Fibroblast of lung (primary cell): ENCODE data around the gene LFNG. TPM values are rescaled to one million over a fixed set of nuclear protein-coding genes. Genes with fewer than 3 reads are reported as not detected.

Experiments
- DNase-seq, 2 donors: peaks; one replicate each; pipeline versions ENCODE4 v3.0.0 to v3.0.0-alpha.2; 2010; ENCODE audit warnings: low read depth in 2 of 2
- H2AFZ ChIP-seq: 2 replicates; pipeline ENCODE4 v1.5.1; 2012; ENCODE audit warnings: low read length, control low read depth, inconsistent platforms
- H3K27ac ChIP-seq: 2 replicates; pipeline ENCODE4 v1.5.1; 2011; ENCODE audit warnings: low read length, control low read depth; ENCODE audit not compliant: insufficient read depth
- H3K27me3 ChIP-seq: 2 replicates; pipeline ENCODE4 v1.5.1; 2011; ENCODE audit warnings: mild to moderate bottlenecking, low read length; ENCODE audit not compliant: control insufficient read depth, insufficient read depth
- H3K36me3 ChIP-seq: 2 replicates; pipeline ENCODE4 v1.5.1; 2011; ENCODE audit warnings: low read length; ENCODE audit not compliant: control insufficient read depth, insufficient read depth
- H3K4me1 ChIP-seq: 2 replicates; pipeline ENCODE4 v1.5.1; 2011; ENCODE audit warnings: low read length; ENCODE audit not compliant: control insufficient read depth, insufficient read depth; ENCODE audit errors: extremely low read depth
- H3K4me2 ChIP-seq: 2 replicates; pipeline ENCODE4 v1.5.1; 2011; ENCODE audit warnings: low read length, control low read depth; ENCODE audit not compliant: insufficient read depth; ENCODE audit errors: extremely low read depth
- H3K4me3 ChIP-seq, 4 experiments: fragments of 200-600 bp in 1 of 4; sonication (generic) in 1 of 4; replicated peaks in 1 of 4; 2 replicates each; pipeline ENCODE4 v1.5.1; 2011 to 2016; ENCODE audit warnings: low read length in 4 of 4, low read depth in 3 of 4, mild to moderate bottlenecking in 3 of 4, control low read depth in 2 of 4, inconsistent platforms in 1 of 4, mixed read lengths in 1 of 4; ENCODE audit not compliant: insufficient read depth in 1 of 4; ENCODE audit errors: control extremely low read depth in 1 of 4
- H3K79me2 ChIP-seq: 2 replicates; pipeline ENCODE4 v1.5.1; 2012; ENCODE audit warnings: mild to moderate bottlenecking, low read length, inconsistent platforms; ENCODE audit not compliant: control insufficient read depth, insufficient read depth
- H3K9ac ChIP-seq: 2 replicates; pipeline ENCODE4 v1.5.1; 2011; ENCODE audit warnings: mild to moderate bottlenecking, low read length, control low read depth; ENCODE audit not compliant: insufficient read depth
- H3K9me3 ChIP-seq: 2 replicates; pipeline ENCODE4 v1.5.1; 2012; ENCODE audit warnings: low read depth, low read length; ENCODE audit not compliant: control insufficient read depth, insufficient read depth
- H4K20me1 ChIP-seq: 2 replicates; pipeline ENCODE4 v1.5.1; 2011; ENCODE audit warnings: low read length; ENCODE audit not compliant: control insufficient read depth, insufficient read depth; ENCODE audit errors: extremely low read depth
- CTCF ChIP-seq, 2 donors: IDR thresholded peaks in 1 of 2; conservative IDR thresholded peaks in 1 of 2; 1 replicate in 1 of 2; 2 replicates in 1 of 2; pipeline ENCODE4 v1.5.1; 2011 to 2012; ENCODE audit warnings: low read length in 2 of 2, control low read depth in 1 of 2, inconsistent platforms in 1 of 2, low read depth in 1 of 2, mild to moderate bottlenecking in 1 of 2
- EZH2 ChIP-seq: IDR thresholded peaks from 2 replicates; pipeline ENCODE4 v1.5.1; 2012; ENCODE audit warnings: low read length, control low read depth, mild to moderate bottlenecking; ENCODE audit errors: missing control alignments
- polyA plus RNA-seq, 2 donors: library from polyadenylated mRNA; depleted of rRNA in 1 of 2; stranded (reverse) in 1 of 2; unstranded in 1 of 2; fragments of >200 nt; gene quantifications; 2 replicates each; pipeline ENCODE4 v1.2.1, GENCODE V29; 2011 to 2012; ENCODE audit warnings: missing spikeins in 1 of 2
- total RNA-seq: library from RNA; depleted of rRNA; stranded (reverse); fragments of >200 nt; gene quantifications from 2 replicates; pipeline ENCODE4 v1.2.1, GENCODE V29; 2014

Gene LFNG
- total and polyA plus RNA-seq, 2 donors (not counting 1 experiment from before 2014, with no cell fraction given), result 0.33 to 3.5 TPM

- no peaks in the 10 kb centered on the region for H4K20me1 ChIP-seq
- H3K36me3 ChIP-seq, result no peaks in the 10 kb centered on the region
- no peak overlapping the region for H3K4me2 ChIP-seq
- H3K9ac ChIP-seq, result no peak overlapping the region
- no peak for DNase-seq
- no peak overlapping the region for H3K4me3 ChIP-seq
- peaks cover 9% of the 10 kb centered on the region for H3K27me3 ChIP-seq
- H3K4me1 ChIP-seq, result no peaks in the 10 kb centered on the region
- no peak overlapping the region for H2AFZ ChIP-seq
- H3K79me2 ChIP-seq, result no peaks in the 10 kb centered on the region
- no peaks in the 10 kb centered on the region for H3K9me3 ChIP-seq
- no peak overlapping the region for H3K27ac ChIP-seq
- TF ChIP-seq EZH2, result no peak
- no peak for TF ChIP-seq CTCF (conservative IDR thresholded peaks at IDR 0.05 in 1 of 2, IDR thresholded peaks at IDR 0.05 in 1 of 2; ENCODE audit: low read depth in 1 of 2, low read length in 2 of 2)
These were observed 20.4 kb upstream of the LFNG start for GRCh38 chr7:2499181-2499580.

GRCh38 chr7:2499719-2500430 lies 19.7 kb upstream of the LFNG start:
- no peak overlapping the region for H3K4me3 ChIP-seq
- H3K4me2 ChIP-seq, result no peak overlapping the region
- no peak for DNase-seq
- H3K9me3 ChIP-seq, result no peaks in the 10 kb centered on the region
- peaks cover 9% of the 10 kb centered on the region for H3K27me3 ChIP-seq
- TF ChIP-seq CTCF (conservative IDR thresholded peaks at IDR 0.05 in 1 of 2, IDR thresholded peaks at IDR 0.05 in 1 of 2; ENCODE audit: low read depth in 1 of 2, low read length in 2 of 2) (no peak), EZH2 (no peak)
- H3K9ac ChIP-seq, result no peak overlapping the region
- H4K20me1 ChIP-seq, result no peaks in the 10 kb centered on the region
- no peaks in the 10 kb centered on the region for H3K4me1 ChIP-seq
- no peak overlapping the region for H3K27ac ChIP-seq
- H3K36me3 ChIP-seq, result no peaks in the 10 kb centered on the region
- H2AFZ ChIP-seq, result no peak overlapping the region
- H3K79me2 ChIP-seq, result no peaks in the 10 kb centered on the region

- no peak overlapping the region for H2AFZ ChIP-seq
- no peak for TF ChIP-seq EZH2
- no peak for TF ChIP-seq CTCF (conservative IDR thresholded peaks at IDR 0.05 in 1 of 2, IDR thresholded peaks at IDR 0.05 in 1 of 2; ENCODE audit: low read depth in 1 of 2, low read length in 2 of 2)
- H3K36me3 ChIP-seq, result no peaks in the 10 kb centered on the region
- no peak overlapping the region for H3K27ac ChIP-seq
- H3K4me1 ChIP-seq, result no peaks in the 10 kb centered on the region
- no peaks in the 10 kb centered on the region for H3K79me2 ChIP-seq
- peaks cover 9% of the 10 kb centered on the region for H3K27me3 ChIP-seq
- H3K4me2 ChIP-seq, result no peak overlapping the region
- H3K4me3 ChIP-seq, result no peak overlapping the region
- H4K20me1 ChIP-seq, result no peaks in the 10 kb centered on the region
- DNase-seq, result no peak
- no peak overlapping the region for H3K9ac ChIP-seq
- no peaks in the 10 kb centered on the region for H3K9me3 ChIP-seq
These were observed 18.9 kb upstream of the LFNG start for GRCh38 chr7:2500701-2501100.
